Measurements from ENCODE around the gene CAPZB.

The CAPZB gene

GRCh38 chr1:19483261-19483660, 2.1 kb downstream of the CAPZB start:
- peak overlapping the region; percentile 100 for H3K4me2 ChIP-seq (ENCODE audit: low read length)
- H3K9ac ChIP-seq (ENCODE audit: low read length) = peak overlapping the region; percentile 96; the same call in 1 of the 2 replicates
- no peaks in the 10 kb centered on the region for H4K20me1 ChIP-seq (ENCODE audit: insufficient read depth, low read length)
- no peaks in the 10 kb centered on the region for H3K9me3 ChIP-seq (ENCODE audit: low read length)
- H3K4me1 ChIP-seq (ENCODE audit: insufficient read depth, low read length, severe bottlenecking) = peaks cover 59% of the 10 kb centered on the region
- no peaks in the 10 kb centered on the region for H3K9me2 ChIP-seq (ENCODE audit: low read depth, low read length)
- TF ChIP-seq CTCF (IDR thresholded peaks at IDR 0.05; ENCODE audit: low read length) (no peak), EZH2 (IDR thresholded peaks at IDR 0.05; ENCODE audit: borderline replicate concordance, low read length) (no peak)
- H3K27ac ChIP-seq (ENCODE audit: low read depth, low read length, poor library complexity, severe bottlenecking) = peak overlapping the region; percentile 28
- peaks cover 21% of the 10 kb centered on the region; the same call in 1 of the 2 replicates for H3K36me3 ChIP-seq (ENCODE audit: insufficient read depth, low read length)
- no peaks in the 10 kb centered on the region for H3K27me3 ChIP-seq (ENCODE audit: insufficient read depth, low read length)
- no peak overlapping the region for H2AFZ ChIP-seq (ENCODE audit: low read length)
- no peaks in the 10 kb centered on the region for H3F3A ChIP-seq (ENCODE audit: insufficient read depth, low read length)
- H3K79me2 ChIP-seq (ENCODE audit: insufficient read depth, low read length) = peaks cover 57% of the 10 kb centered on the region
- H3K4me3 ChIP-seq (ENCODE audit: low read depth, low read length, poor library complexity, severe bottlenecking) = peak overlapping the region; percentile 99

- Histone ChIP-seq H3K9ac (ENCODE audit: low read length) (no peak overlapping the region), H3K4me3 (ENCODE audit: low read depth, low read length, poor library complexity, severe bottlenecking) (no peak overlapping the region), H3K27ac (ENCODE audit: low read depth, low read length, poor library complexity, severe bottlenecking) (no peak overlapping the region), H3K4me2 (ENCODE audit: low read length) (no peak overlapping the region; the same call in 1 of the 2 replicates), H2AFZ (ENCODE audit: low read length) (no peak overlapping the region), H4K20me1 (ENCODE audit: insufficient read depth, low read length) (no peaks in the 10 kb centered on the region), H3K79me2 (ENCODE audit: insufficient read depth, low read length) (peaks cover 68% of the 10 kb centered on the region), H3K36me3 (ENCODE audit: insufficient read depth, low read length) (peaks cover 24% of the 10 kb centered on the region; the same call in 1 of the 2 replicates), H3K9me3 (ENCODE audit: low read length) (no peaks in the 10 kb centered on the region), H3F3A (ENCODE audit: insufficient read depth, low read length) (no peaks in the 10 kb centered on the region), H3K4me1 (ENCODE audit: insufficient read depth, low read length, severe bottlenecking) (peaks cover 69% of the 10 kb centered on the region), H3K9me2 (ENCODE audit: low read depth, low read length) (no peaks in the 10 kb centered on the region), H3K27me3 (ENCODE audit: insufficient read depth, low read length) (no peaks in the 10 kb centered on the region)
- TF ChIP-seq EZH2 (IDR thresholded peaks at IDR 0.05; ENCODE audit: borderline replicate concordance, low read length) = no peak
- TF ChIP-seq CTCF (IDR thresholded peaks at IDR 0.05; ENCODE audit: low read length) = no peak
Measured at GRCh38 chr1:19481826-19482398, 3.4 kb downstream of the CAPZB start.

GRCh38 chr1:19480282-19480681, 5.1 kb downstream of the CAPZB start:
- peaks cover 24% of the 10 kb centered on the region; the same call in 1 of the 2 replicates for H3K36me3 ChIP-seq (ENCODE audit: insufficient read depth, low read length)
- H3K4me2 ChIP-seq (ENCODE audit: low read length) = no peak overlapping the region

More at GRCh38 chr1:19480282-19480681, 5.1 kb downstream of the CAPZB start:
- Histone ChIP-seq H3K27me3 (ENCODE audit: insufficient read depth, low read length) (no peaks in the 10 kb centered on the region), H3K9me2 (ENCODE audit: low read depth, low read length) (no peaks in the 10 kb centered on the region), H4K20me1 (ENCODE audit: insufficient read depth, low read length) (no peaks in the 10 kb centered on the region), H3F3A (ENCODE audit: insufficient read depth, low read length) (no peaks in the 10 kb centered on the region), H2AFZ (ENCODE audit: low read length) (no peak overlapping the region), H3K4me3 (ENCODE audit: low read depth, low read length, poor library complexity, severe bottlenecking) (no peak overlapping the region), H3K4me1 (ENCODE audit: insufficient read depth, low read length, severe bottlenecking) (peaks cover 70% of the 10 kb centered on the region), H3K79me2 (ENCODE audit: insufficient read depth, low read length) (peaks cover 82% of the 10 kb centered on the region), H3K9ac (ENCODE audit: low read length) (no peak overlapping the region), H3K27ac (ENCODE audit: low read depth, low read length, poor library complexity, severe bottlenecking) (no peak overlapping the region), H3K9me3 (ENCODE audit: low read length) (no peaks in the 10 kb centered on the region)
- TF ChIP-seq EZH2 (IDR thresholded peaks at IDR 0.05; ENCODE audit: borderline replicate concordance, low read length) (no peak), CTCF (IDR thresholded peaks at IDR 0.05; ENCODE audit: low read length) (no peak)

Data from OCI-LY1 (cell line).